HG02981 (cell line): ENCODE data around the gene HSP90AB1.
A peak's percentile ranks its signal among the peaks of the same experiment; 100 is the strongest.

ENCODE experiments used
- ATAC-seq: cut with Tn5 transposase; IDR thresholded peaks from one replicate; pipeline ENCODE4 v1.9.1; 2021; ENCODE audit warnings: mild to moderate bottlenecking, moderate library complexity; ENCODE audit not compliant: unreplicated experiment

HSP90AB1 gene

GRCh38 chr6:44234101-44235025, 12.5 kb upstream of the HSP90AB1 start:
- no peak for ATAC-seq

GRCh38 chr6:44235269-44235668, 11.6 kb upstream of the HSP90AB1 start:
- no peak for ATAC-seq

GRCh38 chr6:44235891-44236516, 10.9 kb upstream of the HSP90AB1 start:
- no peak for ATAC-seq

- peak; percentile 43 for ATAC-seq
Measured at GRCh38 chr6:44237021-44237812, 9.7 kb upstream of the HSP90AB1 start.

GRCh38 chr6:44237813-44238433, 9.0 kb upstream of the HSP90AB1 start:
- peak; percentile 83 for ATAC-seq

GRCh38 chr6:44238687-44239350, 8.1 kb upstream of the HSP90AB1 start:
- no peak for ATAC-seq

- no peak for ATAC-seq
Measured at GRCh38 chr6:44243345-44243744, 3.6 kb upstream of the HSP90AB1 start.

GRCh38 chr6:44245391-44245911, 1.4 kb upstream of the HSP90AB1 start:
- no peak for ATAC-seq

GRCh38 chr6:44245912-44246662, 814 bp upstream of the HSP90AB1 start:
- peak; percentile 34 for ATAC-seq

- ATAC-seq = peak; percentile 30
Measured at GRCh38 chr6:44247338-44248302, 719 bp downstream of the HSP90AB1 start.

- no peak for ATAC-seq
Measured at GRCh38 chr6:44248579-44248978, 1.7 kb downstream of the HSP90AB1 start.

GRCh38 chr6:44249082-44249748, 2.3 kb downstream of the HSP90AB1 start:
- ATAC-seq = no peak

- no peak for ATAC-seq
Measured at GRCh38 chr6:44250067-44250717, 3.3 kb downstream of the HSP90AB1 start.

- no peak for ATAC-seq
Measured at GRCh38 chr6:44250718-44251123, 3.8 kb downstream of the HSP90AB1 start.

- no peak for ATAC-seq
Measured at GRCh38 chr6:44251576-44252524, 4.9 kb downstream of the HSP90AB1 start.
